H9 (cell line): ENCODE data around the gene FNDC3B. TPM values are rescaled to one million over a fixed set of nuclear protein-coding genes. Genes with fewer than 3 reads are reported as not detected.
A peak's percentile ranks its signal among the peaks of the same experiment; 100 is the strongest.

Source experiments
- DNase-seq: peaks from one replicate; pipeline ENCODE4 v3.0.0-alpha.2; 2017
- H2AFZ ChIP-seq: one replicate; pipeline ENCODE4 v1.6.1; 2013; ENCODE audit warnings: mild to moderate bottlenecking, low read length, control low read depth, moderate library complexity
- H2AK5ac ChIP-seq: 2 replicates; pipeline ENCODE4 v1.6.1; 2013; ENCODE audit warnings: low read length, control low read depth, mixed read lengths; ENCODE audit not compliant: insufficient read length
- H2BK120ac ChIP-seq: one replicate; pipeline ENCODE4 v1.6.1; 2013; ENCODE audit warnings: low read depth, mild to moderate bottlenecking, low read length, control low read depth, inconsistent platforms; ENCODE audit not compliant: poor library complexity, severe bottlenecking
- H2BK12ac ChIP-seq: 2 replicates; pipeline ENCODE4 v1.6.1; 2013; ENCODE audit warnings: low read length, control low read depth, mixed read lengths, low read depth; ENCODE audit not compliant: insufficient read length
- H2BK15ac ChIP-seq: 2 replicates; pipeline ENCODE4 v1.6.1; 2013; ENCODE audit warnings: low read depth, low read length, control low read depth
- H2BK20ac ChIP-seq: one replicate; pipeline ENCODE4 v1.6.1; 2013; ENCODE audit warnings: low read depth, mild to moderate bottlenecking, low read length, control low read depth, inconsistent platforms; ENCODE audit not compliant: poor library complexity, severe bottlenecking
- H2BK5ac ChIP-seq: 2 replicates; pipeline ENCODE4 v1.6.1; 2013; ENCODE audit warnings: low read length, control low read depth, mixed read lengths; ENCODE audit not compliant: insufficient read length
- H3K14ac ChIP-seq: 2 replicates; pipeline ENCODE4 v1.6.1; 2013; ENCODE audit warnings: low read length, control low read depth; ENCODE audit not compliant: insufficient read depth
- H3K18ac ChIP-seq: 2 replicates; pipeline ENCODE4 v1.6.1; 2013; ENCODE audit warnings: low read depth, mild to moderate bottlenecking, mixed read lengths, low read length, control low read depth; ENCODE audit not compliant: insufficient read length
- H3K23ac ChIP-seq: 2 replicates; pipeline ENCODE4 v1.6.1; 2013; ENCODE audit warnings: low read length, control low read depth, mixed read lengths, low read depth; ENCODE audit not compliant: insufficient read length
- H3K23me2 ChIP-seq: 2 replicates; pipeline ENCODE4 v1.6.1; 2013; ENCODE audit warnings: low read depth, mild to moderate bottlenecking, mixed read lengths, low read length, control low read depth; ENCODE audit not compliant: insufficient read length, poor library complexity, severe bottlenecking
- H3K27ac ChIP-seq: 2 replicates; pipeline ENCODE4 v1.5.1; 2013; ENCODE audit warnings: low read length, control low read depth, mixed read lengths, low read depth; ENCODE audit not compliant: insufficient read length
- H3K27me3 ChIP-seq: 2 replicates; pipeline ENCODE4 v1.6.1; 2013; ENCODE audit warnings: low read length, control low read depth, inconsistent platforms; ENCODE audit not compliant: insufficient read depth
- H3K4ac ChIP-seq: 2 replicates; pipeline ENCODE4 v1.6.1; 2013; ENCODE audit warnings: low read depth, mild to moderate bottlenecking, control low read depth, inconsistent platforms, low read length, moderate library complexity
- H3K4me1 ChIP-seq: 2 replicates; pipeline ENCODE4 v1.6.1; 2013; ENCODE audit warnings: low read length, control low read depth, inconsistent platforms; ENCODE audit not compliant: insufficient read depth
- H3K4me2 ChIP-seq: 2 replicates; pipeline ENCODE4 v1.6.1; 2013; ENCODE audit warnings: low read length, control low read depth, mixed read lengths; ENCODE audit not compliant: insufficient read length, insufficient read depth
- H3K56ac ChIP-seq: 2 replicates; pipeline ENCODE4 v1.6.1; 2013; ENCODE audit warnings: low read depth, mild to moderate bottlenecking, mixed read lengths, low read length, control low read depth; ENCODE audit not compliant: insufficient read length
- H3K79me1 ChIP-seq: 2 replicates; pipeline ENCODE4 v1.6.1; 2013; ENCODE audit warnings: low read depth, mild to moderate bottlenecking, moderate library complexity, low read length, control low read depth, inconsistent platforms; ENCODE audit not compliant: insufficient read depth, poor library complexity, severe bottlenecking
- H3K79me2 ChIP-seq: 2 replicates; pipeline ENCODE4 v1.6.1; 2013; ENCODE audit warnings: low read length, control low read depth, inconsistent platforms; ENCODE audit not compliant: insufficient read depth
- H3K9ac ChIP-seq: 2 replicates; pipeline ENCODE4 v1.6.1; 2013; ENCODE audit warnings: low read length, control low read depth, mixed read lengths; ENCODE audit not compliant: insufficient read length; ENCODE audit errors: extremely low read depth
- H3K9me3 ChIP-seq: one replicate; pipeline ENCODE4 v1.6.1; 2013; ENCODE audit warnings: low read depth, low read length, inconsistent platforms; ENCODE audit not compliant: control insufficient read depth
- H3T11ph ChIP-seq: one replicate; pipeline ENCODE4 v1.6.1; 2013; ENCODE audit warnings: mild to moderate bottlenecking, low read length, control low read depth, inconsistent platforms
- H4K20me1 ChIP-seq: one replicate; pipeline ENCODE4 v1.6.1; 2013; ENCODE audit not compliant: control insufficient read depth, insufficient read length, insufficient read depth
- H4K5ac ChIP-seq: 2 replicates; pipeline ENCODE4 v1.6.1; 2013; ENCODE audit warnings: low read depth, mild to moderate bottlenecking, mixed read lengths, low read length, control low read depth; ENCODE audit not compliant: insufficient read length
- H4K8ac ChIP-seq: replicated peaks from 2 replicates; pipeline ENCODE4 v1.6.1; 2013; ENCODE audit warnings: low read length, control low read depth, mixed read lengths, low read depth; ENCODE audit not compliant: insufficient read length
- H4K91ac ChIP-seq: 2 replicates; pipeline ENCODE4 v1.6.1; 2013; ENCODE audit warnings: low read depth, mild to moderate bottlenecking, moderate library complexity, mixed read lengths, low read length, control low read depth; ENCODE audit not compliant: insufficient read length
- H3K27ac Mint-ChIP-seq, 3 experiments: 2 replicates in 2 of 3; 3 replicates in 1 of 3; pipeline ENCODE4 v1.8.0; 2020 to 2021; ENCODE audit warnings: mixed read lengths in 3 of 3, mild to moderate bottlenecking in 1 of 3, moderate library complexity in 1 of 3
- H3K27me3 Mint-ChIP-seq: 2 replicates; pipeline ENCODE4 v1.8.0; 2021; ENCODE audit warnings: low read depth, mild to moderate bottlenecking, moderate library complexity, mixed read lengths
- H3K36me3 Mint-ChIP-seq, 3 experiments: 2 replicates in 2 of 3; 3 replicates in 1 of 3; pipeline ENCODE4 v1.8.0; 2020 to 2021; ENCODE audit warnings: low read depth in 3 of 3, mixed read lengths in 3 of 3; ENCODE audit not compliant: insufficient read depth in 1 of 3
- H3K4me1 Mint-ChIP-seq, 2 experiments: 2 replicates each; pipeline ENCODE4 v1.8.0; 2020; ENCODE audit warnings: mixed read lengths in 2 of 2
- H3K4me3 Mint-ChIP-seq, 2 experiments: 2 replicates in 1 of 2; 3 replicates in 1 of 2; pipeline ENCODE4 v1.8.0; 2020 to 2021; ENCODE audit warnings: mild to moderate bottlenecking in 2 of 2, mixed read lengths in 2 of 2, moderate library complexity in 1 of 2
- H3K9me3 Mint-ChIP-seq, 2 experiments: 2 replicates in 1 of 2; 3 replicates in 1 of 2; pipeline ENCODE4 v1.8.0; 2020; ENCODE audit warnings: mild to moderate bottlenecking in 2 of 2, mixed read lengths in 2 of 2, moderate library complexity in 1 of 2
- WGBS: extraction: QIAGEN DNeasy Blood & Tissue Kit; methylation state at CpG from one replicate; pipeline ENCODE4 v1.1.7; 2013; ENCODE audit warnings: missing lambda C conversion rate, low lambda C conversion rate, mixed read lengths; ENCODE audit not compliant: insufficient read length; ENCODE audit errors: extremely low coverage; 5-methylcytosine and 5-hydroxymethylcytosine counted together
- total RNA-seq: library from RNA; stranded (reverse); gene quantifications from 2 replicates; pipeline ENCODE4 v1.2.1, GENCODE V29; 2021
- TF ChIP-seq, protein P1 (sequence below): fragments of 200-600 bp; sonication (generic); conservative IDR thresholded peaks from 3 replicates; pipeline ENCODE4 v1.8.0; 2021; ENCODE audit warnings: antibody characterized with exemption, mild to moderate bottlenecking

FNDC3B gene
- total RNA-seq, 1 experiment from 2014 or later: 43.8 TPM

DNA sequence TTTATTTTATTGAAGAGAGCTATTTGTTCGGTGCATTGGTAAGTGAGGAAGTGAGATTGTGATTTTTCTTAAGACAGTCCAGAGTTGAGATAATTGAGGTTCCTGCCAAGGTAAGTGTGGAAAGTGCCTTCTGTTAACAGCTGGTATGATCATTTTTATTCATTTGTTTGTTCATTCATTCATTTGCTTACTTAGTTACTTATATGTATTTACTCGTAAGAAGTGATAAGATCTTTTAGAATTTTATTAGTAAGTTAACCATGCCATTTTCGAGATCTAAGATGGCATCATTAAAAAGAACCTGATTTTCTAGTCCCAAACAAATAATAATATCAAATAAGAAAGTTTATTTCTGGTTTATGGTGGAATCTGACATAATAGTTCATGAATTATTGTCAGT is 258.9 kb downstream of the FNDC3B start:
- Mint-ChIP-seq H3K36me3 (peaks cover 22 to 38% (median 30%) of the 10 kb centered on the region in 3 experiments; a peak in 6 of 7 replicates), H3K27ac (peak overlapping the region in 2 of 3 experiments; percentile 2 to 29; a peak in 2 of 7 replicates), H3K4me3 (no peak overlapping the region), H3K9me3 (no peaks in the 10 kb centered on the region), H3K4me1 (peaks cover 8 to 16% of the 10 kb centered on the region in 2 experiments), H3K27me3 (no peaks in the 10 kb centered on the region)
- H2BK12ac ChIP-seq: no peak overlapping the region
- H4K5ac ChIP-seq: no peak overlapping the region
- H3K79me1 ChIP-seq: no peaks in the 10 kb centered on the region
- no peak overlapping the region for H3K4ac ChIP-seq
- DNase-seq: no peak
- H3K79me2 ChIP-seq: no peaks in the 10 kb centered on the region
- no peak overlapping the region for H2AK5ac ChIP-seq
- no peak overlapping the region for H2BK15ac ChIP-seq
- no peak overlapping the region for H3K9ac ChIP-seq
- peaks cover 3% of the 10 kb centered on the region for H3K4me1 ChIP-seq
- H3K18ac ChIP-seq: no peak overlapping the region
- H3T11ph ChIP-seq: no peak overlapping the region
- no peaks in the 10 kb centered on the region for H4K20me1 ChIP-seq
- H4K91ac ChIP-seq: no peak overlapping the region
- H2BK20ac ChIP-seq: no peak overlapping the region
- no peak overlapping the region for H3K23ac ChIP-seq
- no peak overlapping the region for H3K56ac ChIP-seq
- no peak overlapping the region for H3K14ac ChIP-seq
- no peak overlapping the region for H4K8ac ChIP-seq
- WGBS: no CpG with 5 or more reads among the region's 3 CpGs
- H3K23me2 ChIP-seq: no peaks in the 10 kb centered on the region
- TF ChIP-seq, protein P1, sequence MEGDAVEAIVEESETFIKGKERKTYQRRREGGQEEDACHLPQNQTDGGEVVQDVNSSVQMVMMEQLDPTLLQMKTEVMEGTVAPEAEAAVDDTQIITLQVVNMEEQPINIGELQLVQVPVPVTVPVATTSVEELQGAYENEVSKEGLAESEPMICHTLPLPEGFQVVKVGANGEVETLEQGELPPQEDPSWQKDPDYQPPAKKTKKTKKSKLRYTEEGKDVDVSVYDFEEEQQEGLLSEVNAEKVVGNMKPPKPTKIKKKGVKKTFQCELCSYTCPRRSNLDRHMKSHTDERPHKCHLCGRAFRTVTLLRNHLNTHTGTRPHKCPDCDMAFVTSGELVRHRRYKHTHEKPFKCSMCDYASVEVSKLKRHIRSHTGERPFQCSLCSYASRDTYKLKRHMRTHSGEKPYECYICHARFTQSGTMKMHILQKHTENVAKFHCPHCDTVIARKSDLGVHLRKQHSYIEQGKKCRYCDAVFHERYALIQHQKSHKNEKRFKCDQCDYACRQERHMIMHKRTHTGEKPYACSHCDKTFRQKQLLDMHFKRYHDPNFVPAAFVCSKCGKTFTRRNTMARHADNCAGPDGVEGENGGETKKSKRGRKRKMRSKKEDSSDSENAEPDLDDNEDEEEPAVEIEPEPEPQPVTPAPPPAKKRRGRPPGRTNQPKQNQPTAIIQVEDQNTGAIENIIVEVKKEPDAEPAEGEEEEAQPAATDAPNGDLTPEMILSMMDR: no peak
- no peak overlapping the region for H3K4me2 ChIP-seq
- no peak overlapping the region for H2BK120ac ChIP-seq
- H3K9me3 ChIP-seq: no peaks in the 10 kb centered on the region
- no peaks in the 10 kb centered on the region for H3K27me3 ChIP-seq
- H2BK5ac ChIP-seq: no peak overlapping the region
- no peak overlapping the region for H3K27ac ChIP-seq
- no peak overlapping the region for H2AFZ ChIP-seq
